Esophagus muscularis mucosa (tissue), 4 donors: ENCODE measurements around the gene SKA3.
"Not testable (repeated sequence)": the region's sequence is repeated elsewhere in the genome, so short reads cannot be mapped to it uniquely, and the experiment has no call there.

Experiments
- EP300 ChIP-seq: sonication (generic); formaldehyde crosslinking; IDR thresholded peaks from one replicate; pipeline ENCODE4 v1.6.1; 2017; ENCODE audit warnings: antibody characterized with exemption
- POLR2A ChIP-seq: fragments of 450-650 bp; IDR thresholded peaks from one replicate; pipeline ENCODE4 v1.6.1; 2017; ENCODE audit warnings: antibody characterized with exemption, moderate library complexity, mild to moderate bottlenecking, low read depth
- POLR2AphosphoS5 ChIP-seq, 2 donors: sonication (generic); formaldehyde crosslinking; IDR thresholded peaks; one replicate each; pipeline ENCODE4 v1.6.1; 2017; ENCODE audit warnings: antibody characterized with exemption in 2 of 2
- TF ChIP-seq, protein P1 (sequence below), 3 experiments: fragments of 200-600 bp in 2 of 3; fragments of 450-650 bp in 1 of 3; sonication (generic) in 2 of 3; IDR thresholded peaks; one replicate each; pipeline ENCODE4 v1.5.1; 2017 to 2019; ENCODE audit warnings: antibody characterized with exemption in 3 of 3, mild to moderate bottlenecking in 2 of 3, moderate library complexity in 1 of 3

DNA sequence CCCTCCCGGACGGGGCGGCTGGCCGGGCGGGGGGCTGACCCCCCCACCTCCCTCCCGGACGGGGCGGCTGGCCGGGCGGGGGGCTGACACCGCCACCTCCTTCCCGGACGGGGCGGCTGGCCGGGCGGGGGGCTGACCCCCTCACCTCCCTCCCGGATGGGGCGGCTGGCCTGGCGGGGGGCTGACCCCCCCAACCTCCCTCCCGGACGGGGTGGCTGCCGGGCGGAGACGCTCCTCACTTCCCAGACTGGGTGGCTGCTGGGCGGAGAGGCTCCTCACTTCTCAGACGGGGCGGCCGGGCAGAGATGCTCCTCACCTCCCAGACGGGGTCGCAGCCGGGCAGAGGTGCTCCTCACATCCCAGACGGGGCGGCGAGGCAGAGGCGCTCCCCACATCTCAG lies 10.1 kb upstream of the SKA3 start:
- not testable (repeated sequence) for TF ChIP-seq POLR2A; EP300; POLR2AphosphoS5 (IDR thresholded peaks at IDR 0.05)
- TF ChIP-seq, protein P1, sequence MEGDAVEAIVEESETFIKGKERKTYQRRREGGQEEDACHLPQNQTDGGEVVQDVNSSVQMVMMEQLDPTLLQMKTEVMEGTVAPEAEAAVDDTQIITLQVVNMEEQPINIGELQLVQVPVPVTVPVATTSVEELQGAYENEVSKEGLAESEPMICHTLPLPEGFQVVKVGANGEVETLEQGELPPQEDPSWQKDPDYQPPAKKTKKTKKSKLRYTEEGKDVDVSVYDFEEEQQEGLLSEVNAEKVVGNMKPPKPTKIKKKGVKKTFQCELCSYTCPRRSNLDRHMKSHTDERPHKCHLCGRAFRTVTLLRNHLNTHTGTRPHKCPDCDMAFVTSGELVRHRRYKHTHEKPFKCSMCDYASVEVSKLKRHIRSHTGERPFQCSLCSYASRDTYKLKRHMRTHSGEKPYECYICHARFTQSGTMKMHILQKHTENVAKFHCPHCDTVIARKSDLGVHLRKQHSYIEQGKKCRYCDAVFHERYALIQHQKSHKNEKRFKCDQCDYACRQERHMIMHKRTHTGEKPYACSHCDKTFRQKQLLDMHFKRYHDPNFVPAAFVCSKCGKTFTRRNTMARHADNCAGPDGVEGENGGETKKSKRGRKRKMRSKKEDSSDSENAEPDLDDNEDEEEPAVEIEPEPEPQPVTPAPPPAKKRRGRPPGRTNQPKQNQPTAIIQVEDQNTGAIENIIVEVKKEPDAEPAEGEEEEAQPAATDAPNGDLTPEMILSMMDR (IDR thresholded peaks at IDR 0.05): not testable (repeated sequence)
